CD14-positive monocyte (primary cell): ENCODE results near the gene MBD3L4. TPM values are rescaled to one million over a fixed set of nuclear protein-coding genes. Genes with fewer than 3 reads are reported as not detected.
"Not testable (repeated sequence)": the region's sequence is repeated elsewhere in the genome, so short reads cannot be mapped to it uniquely, and the experiment has no call there.

Experiments
- DNase-seq, 3 donors: peaks; one replicate each; pipeline ENCODE4 v3.0.0-alpha.2; 2011 to 2022
- H2AFZ ChIP-seq: 2 replicates; pipeline ENCODE4 v1.6.0; 2012; ENCODE audit warnings: mild to moderate bottlenecking, low read depth, low read length, inconsistent platforms; ENCODE audit not compliant: insufficient read depth, poor library complexity, severe bottlenecking
- H3K27ac ChIP-seq, 2 donors: 1 replicate in 1 of 2; 2 replicates in 1 of 2; pipeline ENCODE4 v1.5.1; 2012 to 2013; ENCODE audit warnings: low read length in 2 of 2, control low read depth in 1 of 2, inconsistent platforms in 1 of 2, low read depth in 1 of 2, mild to moderate bottlenecking in 1 of 2
- H3K27me3 ChIP-seq, 2 donors: one replicate each; pipeline versions ENCODE4 v1.6.0 to v1.6.1; 2011 to 2013; ENCODE audit warnings: low read length in 2 of 2; ENCODE audit not compliant: control insufficient read depth in 2 of 2, insufficient read depth in 2 of 2
- H3K36me3 ChIP-seq, 2 donors: replicated peaks in 1 of 2; 1 replicate in 1 of 2; 2 replicates in 1 of 2; pipeline versions ENCODE4 v1.5.1 to v1.6.1; 2012 to 2013; ENCODE audit warnings: low read length in 2 of 2, control low read depth in 1 of 2, inconsistent platforms in 1 of 2, mild to moderate bottlenecking in 1 of 2; ENCODE audit not compliant: insufficient read depth in 2 of 2, control insufficient read depth in 1 of 2
- H3K4me1 ChIP-seq, 2 donors: 1 replicate in 1 of 2; 2 replicates in 1 of 2; pipeline versions ENCODE4 v1.5.1 to v1.6.1; 2012 to 2013; ENCODE audit warnings: low read length in 2 of 2, control low read depth in 1 of 2, inconsistent platforms in 1 of 2, mild to moderate bottlenecking in 1 of 2, moderate library complexity in 1 of 2; ENCODE audit not compliant: insufficient read depth in 2 of 2, control insufficient read depth in 1 of 2
- H3K4me2 ChIP-seq: replicated peaks from 2 replicates; pipeline ENCODE3; 2012; ENCODE audit warnings: low read length, moderate library complexity, mild to moderate bottlenecking; ENCODE audit not compliant: poor library complexity, severe bottlenecking; ENCODE audit errors: extremely low read depth
- H3K4me3 ChIP-seq, 3 experiments: fragments of 200-600 bp in 1 of 3; sonication (generic) in 1 of 3; replicated peaks in 1 of 3; 1 replicate in 2 of 3; 2 replicates in 1 of 3; pipeline ENCODE4 v1.5.1; 2011 to 2013; ENCODE audit warnings: low read length in 3 of 3, mild to moderate bottlenecking in 3 of 3, control low read depth in 2 of 3, low read depth in 2 of 3, inconsistent platforms in 1 of 3, moderate library complexity in 1 of 3
- H3K79me2 ChIP-seq: 2 replicates; pipeline ENCODE4 v1.6.0; 2012; ENCODE audit warnings: mild to moderate bottlenecking, control low read depth, inconsistent platforms, low read length, moderate library complexity; ENCODE audit not compliant: insufficient read depth
- H3K9ac ChIP-seq: 2 replicates; pipeline ENCODE4 v1.6.0; 2017; ENCODE audit warnings: low read length, mild to moderate bottlenecking; ENCODE audit not compliant: insufficient read depth, poor library complexity, severe bottlenecking
- H3K9me3 ChIP-seq, 2 donors: replicated peaks in 1 of 2; 1 replicate in 1 of 2; 2 replicates in 1 of 2; pipeline versions ENCODE4 v1.5.1 to v1.6.1; 2012 to 2013; ENCODE audit warnings: low read length in 2 of 2, control low read depth in 1 of 2; ENCODE audit not compliant: control insufficient read depth in 1 of 2, insufficient read depth in 1 of 2
- H4K20me1 ChIP-seq: 2 replicates; pipeline ENCODE4 v1.6.0; 2012; ENCODE audit warnings: mild to moderate bottlenecking, low read length, control low read depth, moderate library complexity; ENCODE audit not compliant: insufficient read depth
- H3K27ac Mint-ChIP-seq, 7 donors: one replicate each; pipeline ENCODE4 v1.8.0; 2020; ENCODE audit warnings: mild to moderate bottlenecking in 7 of 7, mixed read lengths in 7 of 7, moderate library complexity in 6 of 7, inconsistent platforms in 2 of 7
- H3K27me3 Mint-ChIP-seq, 3 donors: one replicate each; pipeline ENCODE4 v1.8.0; 2021 to 2022; ENCODE audit warnings: low read depth in 3 of 3, mild to moderate bottlenecking in 3 of 3, mixed read lengths in 3 of 3, moderate library complexity in 3 of 3, inconsistent platforms in 1 of 3
- H3K36me3 Mint-ChIP-seq, 2 donors: one replicate each; pipeline ENCODE4 v1.8.0; 2020; ENCODE audit warnings: mixed read lengths in 2 of 2, inconsistent platforms in 1 of 2, mild to moderate bottlenecking in 1 of 2
- H3K4me1 Mint-ChIP-seq: one replicate; pipeline ENCODE4 v1.8.0; 2020; ENCODE audit warnings: mild to moderate bottlenecking, mixed read lengths
- H3K4me3 Mint-ChIP-seq, 2 donors: one replicate each; pipeline ENCODE4 v1.8.0; 2020; ENCODE audit warnings: mild to moderate bottlenecking in 2 of 2, mixed read lengths in 2 of 2, moderate library complexity in 1 of 2
- H3K9me3 Mint-ChIP-seq, 7 donors: one replicate each; pipeline ENCODE4 v1.8.0; 2020 to 2022; ENCODE audit warnings: mixed read lengths in 7 of 7, mild to moderate bottlenecking in 6 of 7, moderate library complexity in 6 of 7, inconsistent platforms in 2 of 7
- WGBS: methylation state at CpG from one replicate; pipeline ENCODE4 v1.1.5; 2013; ENCODE audit warnings: missing lambda C conversion rate; ENCODE audit not compliant: insufficient coverage; 5-methylcytosine and 5-hydroxymethylcytosine counted together
- intact Hi-C, 2 donors: fragments of 100-400 bp; cut with micrococcal nuclease; formaldehyde crosslinking; loops; one replicate each; pipeline versions ENCODE4 v1.15.0 to v1.15.1; 2023
- polyA minus RNA-seq: library from RNA; depleted of rRNA, polyadenylated mRNA; stranded (reverse); fragments of >200 nt; gene quantifications from 2 replicates; pipeline ENCODE4 v1.2.3, GENCODE V29; 2012
- polyA plus RNA-seq, 3 donors: library from polyadenylated mRNA; depleted of rRNA in 1 of 3; unstranded in 2 of 3; stranded (reverse) in 1 of 3; fragments of 300-500 nt in 2 of 3; fragments of >200 nt in 1 of 3; fragmentation: Illumina TruSeq in 2 of 3; gene quantifications; 1 replicate in 2 of 3; 2 replicates in 1 of 3; pipeline ENCODE4 v1.2.3, GENCODE V29; 2012 to 2021
- total RNA-seq, 12 experiments: library from RNA in 1 of 12; stranded (reverse) in 1 of 12; fragments of 120-200 nt in 1 of 12; gene quantifications; one replicate each; pipeline ENCODE4 v1.2.4 and lab custom pipeline; 2013 to 2026; ENCODE audit warnings: mixed read lengths in 6 of 12, inconsistent platforms in 1 of 12
- TF ChIP-seq, protein P1 (sequence below): fragments of 200-600 bp; IDR thresholded peaks from one replicate; pipeline ENCODE4 v1.8.0; 2022; ENCODE audit warnings: antibody characterized with exemption, mild to moderate bottlenecking

The MBD3L4 gene
- total RNA-seq (2013): not detected
- not detected for polyA plus RNA-seq
- polyA minus RNA-seq: not detected in 2 replicates
- 0 reads per million in 11 experiments for total RNA-seq (lab: John Stamatoyannopoulos, UW)

DNA sequence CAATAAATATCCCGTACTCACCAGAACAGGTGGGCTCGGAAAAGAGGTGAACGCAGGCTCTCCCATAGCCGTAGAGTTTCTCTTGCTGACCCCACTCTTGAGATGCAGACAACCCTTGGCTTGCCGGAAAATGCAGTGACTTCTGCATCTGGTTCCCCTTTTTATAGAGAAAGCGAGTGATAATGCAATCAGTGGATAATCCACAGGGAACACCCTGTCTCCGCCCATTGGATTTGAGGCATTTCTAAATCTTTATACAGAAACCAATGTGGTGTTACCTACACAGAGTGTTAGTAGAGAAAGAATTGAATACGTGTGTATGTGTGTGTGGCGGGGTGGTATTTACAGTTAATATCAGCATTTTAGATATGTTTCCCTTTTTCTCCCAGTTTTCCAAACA is at the start of gene MBD3L4:
MBD3L4 (minus strand) TSS at position 101 of the 400 bp plus-strand sequence; CDS start at position 66, 35 bp downstream.
- H2AFZ ChIP-seq, H3K27me3 Mint-ChIP-seq, H3K27ac ChIP-seq, H3K9ac ChIP-seq, intact Hi-C loops, H3K4me2 ChIP-seq, H4K20me1 ChIP-seq, H3K27me3 ChIP-seq, H3K9me3 Mint-ChIP-seq, H3K36me3 Mint-ChIP-seq, H3K4me1 ChIP-seq, H3K9me3 ChIP-seq, DNase-seq, H3K79me2 ChIP-seq, H3K36me3 ChIP-seq, H3K4me1 Mint-ChIP-seq, H3K4me3 ChIP-seq, H3K4me3 Mint-ChIP-seq, H3K27ac Mint-ChIP-seq: not testable (repeated sequence)
- WGBS: no CpG with 5 or more reads among the region's 9 CpGs

DNA sequence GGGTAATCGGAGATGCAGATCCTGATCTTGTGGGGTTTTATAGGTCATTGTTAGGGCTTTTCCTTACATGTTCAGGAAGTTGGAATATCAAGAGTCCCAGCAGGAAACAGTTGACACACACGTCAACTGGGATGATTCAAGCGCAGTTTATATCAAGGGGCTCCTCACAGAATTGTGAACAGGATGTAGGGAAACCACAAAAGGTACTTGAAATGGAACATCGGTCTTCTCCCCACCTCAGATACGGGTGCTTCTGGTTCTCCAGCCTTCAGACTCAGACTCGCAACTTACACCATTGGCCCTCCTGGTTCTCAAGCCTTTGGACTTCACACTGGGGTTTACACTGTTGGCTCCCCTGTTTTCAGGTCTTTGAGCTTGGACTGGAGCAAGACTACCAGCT is 49.0 kb upstream of the MBD3L4 start:
- no peak overlapping the region for H2AFZ ChIP-seq
- H3K4me2 ChIP-seq: no peak overlapping the region
- no peaks in the 10 kb centered on the region for H4K20me1 ChIP-seq
- no peaks in the 10 kb centered on the region for H3K4me1 ChIP-seq
- Mint-ChIP-seq H3K4me1 (no peaks in the 10 kb centered on the region), H3K4me3 (no peak overlapping the region), H3K27me3 (peaks cover 0 to 3% (median 0%) of the 10 kb centered on the region in 3 donors), H3K27ac (no peak overlapping the region), H3K36me3 (peaks cover 0 to 15% of the 10 kb centered on the region in 2 donors), H3K9me3 (peaks cover 45 to 98% (median 97%) of the 10 kb centered on the region in 7 donors)
- H3K27ac ChIP-seq: no peak overlapping the region
- H3K9me3 ChIP-seq: peaks cover 91 to 97% of the 10 kb centered on the region in 2 donors
- H3K9ac ChIP-seq: no peak overlapping the region
- intact Hi-C loops: no loop called here
- H3K4me3 ChIP-seq: no peak overlapping the region
- TF ChIP-seq, protein P1, sequence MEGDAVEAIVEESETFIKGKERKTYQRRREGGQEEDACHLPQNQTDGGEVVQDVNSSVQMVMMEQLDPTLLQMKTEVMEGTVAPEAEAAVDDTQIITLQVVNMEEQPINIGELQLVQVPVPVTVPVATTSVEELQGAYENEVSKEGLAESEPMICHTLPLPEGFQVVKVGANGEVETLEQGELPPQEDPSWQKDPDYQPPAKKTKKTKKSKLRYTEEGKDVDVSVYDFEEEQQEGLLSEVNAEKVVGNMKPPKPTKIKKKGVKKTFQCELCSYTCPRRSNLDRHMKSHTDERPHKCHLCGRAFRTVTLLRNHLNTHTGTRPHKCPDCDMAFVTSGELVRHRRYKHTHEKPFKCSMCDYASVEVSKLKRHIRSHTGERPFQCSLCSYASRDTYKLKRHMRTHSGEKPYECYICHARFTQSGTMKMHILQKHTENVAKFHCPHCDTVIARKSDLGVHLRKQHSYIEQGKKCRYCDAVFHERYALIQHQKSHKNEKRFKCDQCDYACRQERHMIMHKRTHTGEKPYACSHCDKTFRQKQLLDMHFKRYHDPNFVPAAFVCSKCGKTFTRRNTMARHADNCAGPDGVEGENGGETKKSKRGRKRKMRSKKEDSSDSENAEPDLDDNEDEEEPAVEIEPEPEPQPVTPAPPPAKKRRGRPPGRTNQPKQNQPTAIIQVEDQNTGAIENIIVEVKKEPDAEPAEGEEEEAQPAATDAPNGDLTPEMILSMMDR: no peak
- no peaks in the 10 kb centered on the region for H3K79me2 ChIP-seq
- 100% methylated on average over 4 of the region's 6 CpGs for WGBS
- DNase-seq: no peak
- H3K27me3 ChIP-seq: no peaks in the 10 kb centered on the region
- peaks cover under 1 to 10% of the 10 kb centered on the region in 2 donors for H3K36me3 ChIP-seq
